Fibroblast of lung (primary cell): Measurements from ENCODE around the gene RGS19.

ENCODE experiments used
- CTCF ChIP-seq, 2 donors: IDR thresholded peaks in 1 of 2; conservative IDR thresholded peaks in 1 of 2; 1 replicate in 1 of 2; 2 replicates in 1 of 2; pipeline ENCODE4 v1.5.1; 2011 to 2012; ENCODE audit warnings: low read length in 2 of 2, control low read depth in 1 of 2, inconsistent platforms in 1 of 2, low read depth in 1 of 2, mild to moderate bottlenecking in 1 of 2
- EZH2 ChIP-seq: IDR thresholded peaks from 2 replicates; pipeline ENCODE4 v1.5.1; 2012; ENCODE audit warnings: low read length, control low read depth, mild to moderate bottlenecking; ENCODE audit errors: missing control alignments

- TF ChIP-seq EZH2, result no peak
- TF ChIP-seq CTCF (conservative IDR thresholded peaks at IDR 0.05 in 1 of 2, IDR thresholded peaks at IDR 0.05 in 1 of 2; ENCODE audit: low read depth in 1 of 2, low read length in 2 of 2), result no peak
Measured at GRCh38 chr20:64040231-64041039, 38.9 kb downstream of the RGS19 start.
